NCI-H1417 (cell line): Measurements from ENCODE around the gene KCNAB1.
"Not testable (repeated sequence)": the region's sequence is repeated elsewhere in the genome, so short reads cannot be mapped to it uniquely, and the experiment has no call there.

Experiments used
- DNase-seq, 3 experiments: peaks; one replicate each; lab custom pipeline; 2025; lab: John Stamatoyannopoulos, UW

The KCNAB1 gene

DNA sequence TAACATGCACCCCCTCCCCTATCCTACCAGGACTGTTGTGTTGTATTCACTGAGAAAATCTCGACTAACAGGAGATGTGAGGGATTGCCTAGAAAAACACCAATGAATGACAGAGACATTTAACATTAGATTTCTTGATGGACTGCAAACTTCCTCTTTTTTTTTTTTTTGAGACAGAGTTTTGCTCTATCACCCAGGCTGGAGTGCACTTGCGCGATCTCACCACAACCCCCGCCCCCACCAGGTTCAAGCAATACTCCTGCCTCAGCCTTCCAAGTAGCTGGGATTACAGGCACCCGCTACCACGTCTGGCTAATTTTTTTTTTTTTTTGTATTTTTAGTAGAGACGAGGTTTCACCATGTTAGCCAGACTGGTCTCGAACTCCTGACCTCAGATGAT is 17.0 kb downstream of the KCNAB1 start:
- not testable (repeated sequence) for DNase-seq

DNA sequence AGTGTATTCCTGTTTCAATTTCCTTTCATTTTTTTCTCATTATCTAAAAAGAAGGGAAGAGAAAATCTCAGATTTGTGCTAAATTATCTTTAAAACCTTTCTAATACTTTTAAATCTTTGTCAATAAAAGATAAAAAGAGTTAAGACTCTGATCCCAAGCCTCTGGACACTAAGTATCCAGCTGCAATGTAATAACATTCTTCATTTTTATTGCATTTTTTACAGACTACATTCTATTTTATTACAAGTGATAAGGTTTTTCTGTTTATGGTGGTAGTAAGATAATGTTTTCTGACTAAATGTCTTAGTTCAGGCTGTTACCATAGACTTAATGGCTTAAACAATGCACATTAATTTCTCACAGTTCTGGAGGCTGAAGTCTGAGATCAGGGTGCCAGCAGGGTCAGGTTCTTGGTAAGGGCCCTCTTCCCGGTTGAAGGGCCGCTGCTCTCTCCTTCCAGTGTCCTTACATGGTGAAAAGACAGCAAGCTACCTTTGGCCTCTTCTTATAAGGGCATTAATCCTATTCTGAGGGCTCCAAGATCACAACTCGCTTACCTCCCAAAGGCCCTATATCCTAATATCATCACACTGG is 19.7 kb downstream of the KCNAB1 start:
- no peak for DNase-seq

DNA sequence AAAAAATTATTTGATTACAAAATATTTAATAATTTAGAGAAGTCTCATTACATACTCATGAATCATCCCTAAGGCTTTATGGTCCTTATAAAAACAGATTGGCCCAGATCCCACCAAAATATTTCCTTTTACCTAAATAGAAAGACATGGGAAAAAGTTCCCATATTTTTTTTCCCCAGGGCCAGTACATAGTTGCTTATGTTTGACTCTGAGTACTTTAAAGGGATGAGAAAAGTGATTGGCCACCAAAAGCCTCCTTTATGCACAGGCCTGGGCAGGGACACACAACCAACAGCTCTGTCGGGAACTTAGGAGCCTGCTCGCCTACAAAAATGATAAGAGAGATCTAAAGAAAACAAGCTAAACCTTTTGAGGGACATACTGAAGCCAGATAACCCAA is 22.3 kb downstream of the KCNAB1 start:
- no peak for DNase-seq

DNA sequence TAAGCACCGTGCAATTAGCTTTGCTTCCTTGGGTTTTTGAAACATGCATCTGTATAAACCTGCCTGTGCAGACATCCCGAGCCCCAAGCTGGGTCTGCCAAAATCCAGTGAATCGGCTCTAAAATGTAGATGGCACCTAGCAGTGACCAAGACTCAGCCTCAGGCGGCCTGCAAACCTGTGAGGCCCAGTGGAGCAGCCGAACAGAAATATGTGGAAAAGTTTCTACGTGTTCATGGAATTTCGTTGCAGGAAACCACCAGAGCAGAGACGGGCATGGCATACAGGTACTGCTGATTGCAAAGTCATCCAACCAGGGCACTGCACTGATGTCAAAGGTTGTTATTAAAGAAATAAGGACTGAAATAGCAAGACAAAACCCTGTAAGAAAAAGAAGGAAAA is 22.8 kb downstream of the KCNAB1 start:
- no peak for DNase-seq

DNA sequence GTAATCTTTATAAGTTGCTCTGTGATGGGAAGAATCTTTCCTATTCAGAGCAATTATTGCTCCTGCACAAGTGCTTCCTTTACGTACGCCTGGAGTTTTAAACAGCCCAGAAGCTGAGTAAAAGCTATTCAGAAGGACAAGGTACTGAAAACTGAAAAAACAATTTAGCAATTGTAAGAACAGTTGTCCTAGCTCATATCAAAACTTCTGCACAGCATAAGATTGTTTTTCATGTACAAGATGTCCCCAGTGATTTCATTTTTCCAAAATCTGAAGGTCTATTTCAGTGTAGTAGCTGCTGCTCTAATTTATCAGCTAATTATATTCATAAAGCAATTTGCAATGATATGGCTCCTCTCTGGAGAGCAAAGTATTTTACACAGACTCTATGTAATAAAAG is 23.7 kb downstream of the KCNAB1 start:
- DNase-seq, result no peak

DNA sequence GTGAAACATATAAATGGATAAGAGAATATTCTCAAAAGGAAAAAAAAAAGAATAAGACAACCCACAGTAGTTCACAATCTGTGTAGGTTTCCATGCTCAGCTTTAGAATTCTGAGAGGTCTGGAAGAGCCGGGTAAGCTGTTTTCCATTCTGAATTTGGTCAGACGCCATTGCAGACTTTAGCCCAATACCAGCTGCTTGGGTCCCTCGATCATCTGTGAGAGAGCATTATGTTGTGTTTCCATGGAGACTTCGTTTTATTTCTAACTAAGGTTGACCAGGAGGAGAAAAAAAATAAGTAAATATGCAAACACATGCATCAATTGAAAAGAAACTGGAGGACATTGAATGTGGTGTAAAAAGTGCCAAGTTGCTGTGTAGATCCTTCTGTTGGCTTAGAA is 25.5 kb downstream of the KCNAB1 start:
- DNase-seq, result peak in 1 of 3 experiments; percentile 13

DNA sequence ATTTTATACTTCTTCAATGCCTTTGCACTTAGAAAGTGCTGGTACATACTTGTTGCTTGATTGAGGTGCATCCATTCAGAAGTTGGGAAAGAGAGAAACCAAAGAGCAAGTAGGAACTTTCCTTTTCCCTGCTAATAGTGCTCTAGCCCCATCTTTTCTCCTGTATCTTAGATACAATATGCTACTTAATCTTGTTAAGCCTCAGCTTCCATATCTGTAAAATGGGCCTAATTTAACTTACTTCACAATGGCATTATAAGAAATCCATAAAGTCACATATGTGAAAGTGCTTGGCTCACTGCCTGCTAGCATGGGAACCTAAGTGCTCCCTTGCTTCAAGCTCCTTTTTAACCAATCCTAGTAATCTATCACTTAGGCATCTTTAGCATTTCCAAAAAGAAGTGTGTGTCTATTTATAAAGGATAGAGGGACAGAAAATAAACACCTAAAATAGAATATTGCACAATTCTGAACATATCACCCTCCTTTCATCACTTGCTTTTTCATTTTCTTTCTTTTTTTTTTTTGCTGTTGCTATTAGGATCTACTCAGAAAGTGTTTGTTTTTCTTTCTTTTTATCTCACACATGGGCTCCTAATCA is 28.1 kb downstream of the KCNAB1 start:
- DNase-seq, result no peak

DNA sequence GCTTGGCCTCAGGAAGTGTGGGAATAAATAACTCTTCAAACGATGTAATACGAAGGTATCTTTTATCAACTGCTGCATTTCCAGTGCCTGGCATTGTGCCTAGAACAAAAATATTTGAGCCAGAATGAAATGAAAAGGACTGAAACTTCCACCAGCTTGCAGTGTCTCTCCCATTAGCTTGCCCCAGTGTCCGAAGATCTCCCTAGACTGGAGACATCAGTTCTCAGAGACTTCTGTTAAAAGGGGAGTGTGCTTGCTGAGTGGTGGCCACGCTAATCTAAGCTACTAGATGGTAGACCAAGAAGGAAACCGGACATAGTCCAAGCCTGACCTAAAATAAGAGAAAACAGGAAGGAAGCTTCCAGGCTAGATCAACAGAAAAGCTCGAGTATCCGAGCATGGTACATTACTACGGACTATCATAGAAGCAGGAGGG is 28.6 kb downstream of the KCNAB1 start:
- no peak for DNase-seq

DNA sequence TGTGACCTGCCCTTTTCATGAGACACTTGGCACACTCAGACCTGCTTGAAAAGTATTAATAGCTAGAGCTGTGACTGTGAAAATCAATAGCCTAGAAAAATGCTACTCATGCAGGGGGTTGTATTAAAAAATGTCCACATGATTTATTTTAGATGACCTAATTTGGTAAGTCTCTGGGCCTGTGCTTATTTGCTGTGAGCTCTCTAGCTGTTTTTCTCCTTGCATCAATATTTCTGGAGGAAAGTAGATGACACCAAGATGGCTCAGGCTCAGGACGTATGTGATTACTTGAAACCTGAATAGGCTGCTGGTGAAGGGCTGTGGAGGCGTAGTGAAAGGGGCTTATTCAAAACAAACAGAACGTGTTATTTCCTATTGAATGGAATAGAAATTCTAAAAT is 29.5 kb downstream of the KCNAB1 start:
- DNase-seq, result no peak

DNA sequence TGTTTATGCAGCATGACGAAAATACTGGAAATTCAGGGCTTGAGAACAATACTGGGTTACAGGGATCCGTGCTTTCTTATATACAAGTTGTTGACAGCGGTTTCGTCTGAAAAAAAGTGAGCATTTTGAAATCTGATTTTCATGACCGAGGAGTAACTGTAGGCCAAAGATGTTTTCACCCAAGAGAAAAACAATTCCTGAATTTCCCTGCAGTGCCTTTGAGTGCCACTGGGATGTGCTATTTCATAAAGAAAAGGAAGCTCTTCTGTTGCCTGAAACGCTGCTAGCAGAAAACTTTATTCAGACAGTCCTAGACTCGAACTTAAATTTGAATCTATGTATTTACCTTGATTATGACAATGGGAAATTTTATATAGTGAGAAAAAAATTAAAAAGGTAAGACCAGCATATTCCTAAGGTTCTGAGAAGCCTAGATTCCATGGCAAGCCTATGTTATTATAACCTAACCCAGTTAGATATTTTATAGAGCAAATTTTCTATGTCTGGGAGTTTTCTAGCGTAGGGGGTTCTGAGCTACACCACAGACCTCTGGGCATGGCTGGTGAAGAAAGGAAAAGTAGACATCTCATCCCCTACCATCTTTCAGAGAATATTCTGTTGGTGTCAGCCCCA is 30.2 kb downstream of the KCNAB1 start:
- peak; percentile 52 to 81 (median 66) for DNase-seq

DNA sequence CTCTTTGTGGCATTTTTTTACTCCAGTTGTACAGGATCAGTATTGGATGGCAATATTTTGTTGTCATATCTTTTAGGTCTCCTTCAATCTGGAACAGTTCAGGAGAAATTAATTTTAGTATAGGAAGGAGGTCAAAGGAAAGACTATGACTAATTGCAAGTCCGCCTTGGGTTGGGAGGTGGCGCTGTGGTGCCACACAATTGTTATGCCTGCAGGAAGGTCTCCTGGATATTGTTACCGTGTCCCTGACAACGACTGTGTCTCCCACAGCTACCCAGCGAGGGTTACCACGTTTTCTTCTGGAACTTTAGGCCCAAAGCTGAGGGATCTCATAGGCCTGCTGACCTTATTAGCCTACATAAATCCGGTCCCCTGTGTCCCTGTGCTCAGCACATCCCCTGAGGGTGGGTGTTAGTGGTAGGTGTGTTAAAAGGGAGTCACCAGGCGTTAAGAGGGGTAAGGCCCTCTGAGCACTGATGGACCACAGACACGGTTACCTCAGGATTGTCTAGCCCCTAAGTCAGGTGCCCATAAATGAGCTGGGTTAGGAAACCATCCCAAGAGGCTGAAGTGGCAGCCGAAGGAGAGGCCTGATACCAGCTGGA is 31.5 kb downstream of the KCNAB1 start:
- peak; percentile 71 to 90 (median 72) for DNase-seq

DNA sequence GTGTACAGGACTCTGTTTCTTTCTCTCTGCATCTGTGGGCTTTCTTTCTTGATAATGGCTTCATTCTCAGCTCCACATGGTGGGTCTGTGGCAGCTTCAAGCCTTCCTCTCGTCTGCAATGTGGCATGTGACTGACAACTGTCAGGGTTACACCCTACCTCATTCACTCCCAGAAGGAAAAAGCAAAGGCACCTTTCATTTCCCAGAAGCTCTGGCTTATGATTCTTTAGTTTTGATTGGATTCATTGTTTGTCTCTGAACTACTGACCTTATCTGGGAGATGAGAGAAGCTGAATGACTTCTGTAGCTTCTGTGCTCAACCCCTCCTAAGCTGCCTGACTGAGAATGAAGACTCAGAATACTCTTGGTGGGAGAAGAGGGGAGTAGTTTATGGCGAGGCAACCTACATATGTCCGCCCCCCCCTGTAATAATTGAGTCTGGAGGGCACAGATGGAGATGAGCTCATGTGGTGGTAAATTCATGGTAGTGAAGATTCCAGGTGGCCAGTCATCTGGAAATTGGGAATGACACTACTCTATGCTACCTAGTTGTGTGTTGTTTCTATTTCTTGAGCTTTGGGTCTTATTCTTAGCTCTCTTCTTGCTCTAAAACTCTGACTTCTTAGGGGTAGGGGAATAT is 38.4 kb downstream of the KCNAB1 start:
- DNase-seq, result no peak

DNA sequence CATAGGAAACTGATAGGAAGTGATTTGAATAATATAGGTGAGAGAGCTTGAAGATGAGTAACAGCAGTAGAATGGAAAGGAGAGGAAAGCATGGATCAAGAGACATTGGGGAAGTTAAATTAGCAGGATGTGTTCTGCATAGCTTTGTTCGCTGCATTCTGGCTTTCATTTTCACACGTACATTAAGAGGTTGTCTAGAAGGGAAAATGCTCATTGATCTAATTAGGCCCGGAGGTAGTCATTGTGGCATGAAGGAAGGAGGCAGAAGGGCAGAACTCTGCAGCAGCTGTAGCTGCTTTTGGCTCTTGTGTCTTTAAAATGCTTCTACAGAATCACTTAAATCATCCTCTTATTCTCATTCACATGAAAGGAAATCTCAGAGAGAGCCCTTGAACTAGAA is 40.3 kb downstream of the KCNAB1 start:
- DNase-seq, result peak; percentile 53 to 80 (median 55)

DNA sequence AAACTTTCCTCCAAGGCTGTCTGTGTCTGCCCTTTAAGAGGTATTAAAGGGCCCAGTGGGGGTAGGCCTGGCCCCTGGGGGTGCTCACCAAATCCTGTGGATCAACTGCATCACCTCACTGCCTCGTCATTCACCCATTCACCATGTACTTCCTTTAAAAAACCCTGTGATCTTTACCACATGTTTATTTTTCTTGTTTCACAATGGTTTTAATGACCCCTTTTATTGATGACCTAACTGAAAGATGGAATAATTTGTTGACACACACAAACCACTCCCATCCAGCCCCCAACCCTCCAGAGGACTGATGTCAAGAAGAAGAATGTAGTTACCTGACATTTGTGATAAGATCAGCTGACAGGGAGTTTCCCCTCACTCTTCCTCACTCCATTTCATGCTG is 40.8 kb downstream of the KCNAB1 start:
- peak in 2 of 3 experiments; percentile 73 to 92 for DNase-seq

DNA sequence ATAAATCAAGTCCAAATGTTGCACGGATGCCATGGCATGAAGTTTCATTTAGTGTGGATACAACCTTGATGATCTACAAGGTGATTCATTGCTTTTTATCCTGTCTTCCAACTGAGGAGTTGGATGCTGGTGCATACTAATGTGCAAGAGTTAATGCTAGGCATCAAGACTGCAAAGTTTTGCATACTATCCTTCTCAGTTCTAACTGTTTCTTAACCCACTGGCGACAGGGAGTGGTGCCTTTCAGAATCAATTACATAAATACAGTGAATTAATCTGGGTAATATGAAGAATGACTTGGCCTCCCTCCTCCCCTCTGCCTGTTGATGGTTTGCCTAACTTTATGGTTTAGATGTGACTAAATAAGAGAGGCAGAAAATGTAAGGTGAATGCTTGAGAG is 43.5 kb downstream of the KCNAB1 start:
- no peak for DNase-seq

DNA sequence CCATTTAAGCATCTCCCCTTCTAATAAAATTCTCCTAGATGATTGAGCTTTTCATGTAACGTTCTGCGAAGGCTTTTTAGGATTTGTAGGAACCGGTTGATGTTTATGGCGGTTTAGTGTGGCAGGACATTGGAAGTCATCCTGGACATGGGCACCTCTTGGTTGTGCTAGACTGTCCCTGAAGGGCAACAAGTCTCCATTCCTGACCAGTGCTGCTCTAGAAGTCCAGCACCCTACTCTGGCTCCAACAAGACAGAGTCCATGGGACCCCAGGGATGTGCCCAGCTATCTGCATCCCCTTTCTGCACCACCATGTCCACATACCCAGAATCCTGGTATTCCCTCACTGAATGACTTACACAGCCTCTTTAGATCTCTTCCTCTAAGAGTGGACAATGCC is 46.4 kb downstream of the KCNAB1 start:
- DNase-seq, result no peak

DNA sequence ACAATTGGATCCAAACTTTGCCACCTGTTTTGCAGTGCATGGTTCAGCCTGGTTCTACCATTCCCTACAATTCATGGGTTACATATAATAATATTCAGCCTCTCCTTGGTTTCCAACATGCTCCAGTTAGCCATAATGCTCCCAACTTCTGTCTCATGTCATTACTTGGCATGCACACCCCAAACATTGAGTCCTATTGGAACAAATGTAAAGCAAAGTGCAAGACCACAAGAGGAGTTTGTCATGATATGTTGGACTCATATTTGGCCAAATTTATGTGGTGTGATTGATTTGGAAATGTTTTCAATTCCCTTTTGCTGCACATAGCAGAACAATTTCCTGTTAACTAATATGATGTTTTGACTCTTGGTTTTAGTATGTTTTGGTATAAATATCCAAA is 50.2 kb downstream of the KCNAB1 start:
- DNase-seq, result no peak

DNA sequence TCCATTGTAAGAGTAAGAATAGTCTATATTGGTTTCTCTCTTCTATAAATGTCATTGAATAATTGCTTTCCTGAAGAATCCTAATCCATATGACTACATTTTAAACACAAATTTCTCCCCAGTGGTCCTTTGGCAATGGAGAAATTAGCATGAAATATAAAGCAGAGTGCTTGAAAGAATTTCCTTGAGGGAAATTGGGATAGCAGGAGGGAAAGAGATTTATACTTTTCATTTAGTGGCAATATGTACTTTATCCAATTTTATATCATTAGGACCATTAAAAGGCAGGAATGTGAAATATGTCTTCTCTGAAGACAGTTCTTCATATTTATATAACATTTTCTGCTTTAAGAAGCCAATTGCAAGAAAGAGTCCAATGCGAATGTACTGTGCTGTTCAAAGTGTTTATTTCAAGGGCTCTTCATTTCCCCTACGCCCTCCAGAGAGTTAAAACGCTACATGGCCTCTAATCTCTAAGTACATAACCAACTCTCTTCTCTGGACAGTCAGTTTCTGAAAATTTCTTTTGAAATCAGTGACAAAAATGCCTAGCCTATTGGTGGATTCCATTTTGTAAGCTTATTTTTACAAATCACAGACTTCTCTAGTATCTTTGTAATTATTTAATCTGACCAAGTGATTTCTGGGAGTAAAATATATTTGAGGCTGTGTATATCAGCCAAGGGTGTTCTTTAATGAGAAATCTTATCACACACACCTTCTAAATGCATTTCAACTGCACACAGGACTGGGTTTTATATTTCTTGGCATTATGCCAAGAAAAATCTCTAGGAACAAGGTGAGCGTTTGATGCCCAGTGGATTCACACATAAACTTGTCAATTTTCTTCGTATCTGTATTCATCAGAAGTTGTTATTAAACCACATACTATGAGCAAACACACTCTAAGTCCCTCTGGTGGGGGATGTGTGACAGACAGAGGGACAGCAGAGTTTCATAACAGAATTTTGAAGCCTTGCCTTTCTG is 51.2 kb downstream of the KCNAB1 start:
- DNase-seq, result peak; percentile 33 to 77 (median 38)

DNA sequence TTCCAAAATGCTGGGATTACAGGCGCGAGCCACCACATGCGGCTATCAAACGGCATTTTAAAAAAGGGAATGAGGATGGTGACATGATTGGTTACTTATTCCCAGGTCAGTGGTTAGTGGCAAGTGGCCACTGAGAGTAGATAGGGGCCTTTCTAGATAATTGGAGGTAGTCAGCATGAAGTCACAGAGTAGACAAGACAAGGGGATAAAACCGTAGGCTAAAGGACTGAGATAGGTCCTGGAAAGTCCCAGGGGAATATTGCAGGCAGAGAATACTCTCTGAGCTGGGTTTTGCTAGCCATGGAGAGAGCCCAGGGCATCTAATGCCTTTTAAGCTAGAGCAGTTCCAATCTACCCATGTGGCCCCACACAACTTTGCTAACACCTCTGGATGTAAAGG is 52.2 kb downstream of the KCNAB1 start:
- DNase-seq, result no peak

DNA sequence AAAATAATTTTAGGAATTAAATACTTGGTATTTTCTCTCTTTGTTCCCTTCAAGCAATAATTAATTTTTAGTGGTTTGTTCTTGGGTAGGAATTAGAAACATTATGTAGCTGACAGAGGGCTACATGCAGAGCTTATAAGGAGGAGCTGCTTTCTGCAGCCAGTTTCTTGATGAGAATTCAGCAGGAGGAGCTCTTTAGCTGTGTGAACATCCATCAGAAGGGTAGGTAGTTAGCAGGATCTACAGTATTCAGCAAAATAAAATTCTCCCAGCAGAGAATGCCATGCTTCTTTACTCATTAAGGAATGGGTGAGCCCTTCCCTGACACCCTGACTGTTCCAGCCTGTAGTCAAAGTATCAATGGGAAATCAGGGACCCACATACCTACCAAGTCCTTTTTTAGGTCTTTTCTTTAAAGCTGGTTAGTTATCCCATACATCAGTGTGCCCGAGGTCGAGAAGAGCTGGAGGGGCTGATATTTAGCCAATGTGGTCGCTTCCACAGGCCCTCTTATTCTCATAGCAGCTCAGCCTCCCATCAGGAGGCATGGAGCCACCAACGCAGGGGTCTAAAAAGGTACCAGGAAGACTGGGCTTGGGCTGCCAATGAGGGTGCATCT is 54.0 kb downstream of the KCNAB1 start:
- peak in 2 of 3 experiments; percentile 25 to 63 for DNase-seq

DNA sequence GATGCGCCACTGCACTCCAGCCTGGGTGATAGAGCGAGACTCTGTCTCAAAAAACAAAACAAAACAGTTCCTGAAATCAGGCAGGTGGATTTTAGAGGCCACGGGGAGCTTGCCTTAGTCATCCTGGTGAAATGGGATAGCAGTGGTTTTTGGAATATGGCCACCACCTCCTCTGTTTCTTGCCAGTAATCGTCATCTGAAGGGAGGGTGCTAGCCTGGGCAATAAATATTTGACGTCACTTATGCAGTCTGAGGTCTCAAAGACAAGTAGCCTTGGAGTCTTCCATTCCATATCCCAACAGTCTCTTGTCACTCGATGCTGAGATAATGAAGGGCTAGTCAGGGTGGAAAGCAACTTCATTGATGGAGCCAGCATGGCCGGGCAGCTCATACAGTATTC is 55.2 kb downstream of the KCNAB1 start:
- DNase-seq, result no peak
